ENCODE results near the gene TFAM.

Gene TFAM

GRCh38 chr10:58431903-58432302 is 46.7 kb downstream of the TFAM start:
- DNase-seq (ENCODE audit: low read depth, low spot score), result no peak

GRCh38 chr10:58433066-58433465 is 47.9 kb downstream of the TFAM start:
- H3K4me3 ChIP-seq (ENCODE audit: low read length), result no peak overlapping the region
- no peak for DNase-seq (ENCODE audit: low read depth, low spot score)
- H3K4me1 ChIP-seq (ENCODE audit: control insufficient read depth, insufficient read depth, low read length), result no peaks in the 10 kb centered on the region
- H3K27me3 ChIP-seq (ENCODE audit: control insufficient read depth, insufficient read depth, low read length), result no peaks in the 10 kb centered on the region
- H3K27ac ChIP-seq (ENCODE audit: low read length), result no peak overlapping the region
- no peaks in the 10 kb centered on the region for H3K36me3 ChIP-seq (ENCODE audit: control insufficient read depth, insufficient read depth, low read length)
- no peaks in the 10 kb centered on the region for H3K9me3 ChIP-seq (ENCODE audit: control insufficient read depth, insufficient read depth, low read length)
- no CpG with 5 or more reads among the region's 2 CpGs for WGBS (ENCODE audit: insufficient coverage, insufficient read length)

More at GRCh38 chr10:58431903-58432302, 46.7 kb downstream of the TFAM start:
- Histone ChIP-seq H3K27me3 (ENCODE audit: control insufficient read depth, insufficient read depth, low read length) (no peaks in the 10 kb centered on the region), H3K27ac (ENCODE audit: low read length) (no peak overlapping the region), H3K36me3 (ENCODE audit: control insufficient read depth, insufficient read depth, low read length) (no peaks in the 10 kb centered on the region), H3K9me3 (ENCODE audit: control insufficient read depth, insufficient read depth, low read length) (no peaks in the 10 kb centered on the region), H3K4me3 (ENCODE audit: low read length) (no peak overlapping the region), H3K4me1 (ENCODE audit: control insufficient read depth, insufficient read depth, low read length) (no peaks in the 10 kb centered on the region)
- WGBS (ENCODE audit: insufficient coverage, insufficient read length), result no CpG with 5 or more reads among the region's 2 CpGs

GRCh38 chr10:58433571-58433970 is 48.4 kb downstream of the TFAM start:
- WGBS (ENCODE audit: insufficient coverage, insufficient read length), result 100% methylated on average over 1 of the region's 5 CpGs
- Histone ChIP-seq H3K4me1 (ENCODE audit: control insufficient read depth, insufficient read depth, low read length) (no peaks in the 10 kb centered on the region), H3K4me3 (ENCODE audit: low read length) (no peak overlapping the region), H3K27ac (ENCODE audit: low read length) (no peak overlapping the region), H3K9me3 (ENCODE audit: control insufficient read depth, insufficient read depth, low read length) (no peaks in the 10 kb centered on the region), H3K36me3 (ENCODE audit: control insufficient read depth, insufficient read depth, low read length) (no peaks in the 10 kb centered on the region), H3K27me3 (ENCODE audit: control insufficient read depth, insufficient read depth, low read length) (no peaks in the 10 kb centered on the region)
- DNase-seq (ENCODE audit: low read depth, low spot score), result no peak

GRCh38 chr10:58435297-58435985 is 50.2 kb downstream of the TFAM start:
- Histone ChIP-seq H3K27ac (ENCODE audit: low read length) (no peak overlapping the region), H3K9me3 (ENCODE audit: control insufficient read depth, insufficient read depth, low read length) (no peaks in the 10 kb centered on the region), H3K4me3 (ENCODE audit: low read length) (no peak overlapping the region), H3K36me3 (ENCODE audit: control insufficient read depth, insufficient read depth, low read length) (no peaks in the 10 kb centered on the region), H3K4me1 (ENCODE audit: control insufficient read depth, insufficient read depth, low read length) (no peaks in the 10 kb centered on the region), H3K27me3 (ENCODE audit: control insufficient read depth, insufficient read depth, low read length) (no peaks in the 10 kb centered on the region)
- no peak for DNase-seq (ENCODE audit: low read depth, low spot score)
- WGBS (ENCODE audit: insufficient coverage, insufficient read length), result no CpG with 5 or more reads among the region's 2 CpGs

- Histone ChIP-seq H3K36me3 (ENCODE audit: control insufficient read depth, insufficient read depth, low read length) (no peaks in the 10 kb centered on the region), H3K27ac (ENCODE audit: low read length) (no peak overlapping the region), H3K4me1 (ENCODE audit: control insufficient read depth, insufficient read depth, low read length) (no peaks in the 10 kb centered on the region), H3K9me3 (ENCODE audit: control insufficient read depth, insufficient read depth, low read length) (no peaks in the 10 kb centered on the region), H3K27me3 (ENCODE audit: control insufficient read depth, insufficient read depth, low read length) (no peaks in the 10 kb centered on the region), H3K4me3 (ENCODE audit: low read length) (no peak overlapping the region)
- DNase-seq (ENCODE audit: low read depth, low spot score), result no peak
- WGBS (ENCODE audit: insufficient coverage, insufficient read length), result no CpG with 5 or more reads among the region's 4 CpGs
Observed at GRCh38 chr10:58436071-58436470, 50.9 kb downstream of the TFAM start.

GRCh38 chr10:58438340-58438871 is 53.2 kb downstream of the TFAM start:
- no peaks in the 10 kb centered on the region for H3K27me3 ChIP-seq (ENCODE audit: control insufficient read depth, insufficient read depth, low read length)
- no peak overlapping the region for H3K27ac ChIP-seq (ENCODE audit: low read length)
- no peak for DNase-seq (ENCODE audit: low read depth, low spot score)

GRCh38 chr10:58438986-58439385 is 53.8 kb downstream of the TFAM start:
- no CpG with 5 or more reads among the region's 1 CpG for WGBS (ENCODE audit: insufficient coverage, insufficient read length)
- H3K36me3 ChIP-seq (ENCODE audit: control insufficient read depth, insufficient read depth, low read length), result no peaks in the 10 kb centered on the region
- H3K4me1 ChIP-seq (ENCODE audit: control insufficient read depth, insufficient read depth, low read length), result no peaks in the 10 kb centered on the region
- no peak overlapping the region for H3K27ac ChIP-seq (ENCODE audit: low read length)
- H3K27me3 ChIP-seq (ENCODE audit: control insufficient read depth, insufficient read depth, low read length), result no peaks in the 10 kb centered on the region
- no peaks in the 10 kb centered on the region for H3K9me3 ChIP-seq (ENCODE audit: control insufficient read depth, insufficient read depth, low read length)
- H3K4me3 ChIP-seq (ENCODE audit: low read length), result no peak overlapping the region
- no peak for DNase-seq (ENCODE audit: low read depth, low spot score)

More at GRCh38 chr10:58438340-58438871, 53.2 kb downstream of the TFAM start:
- H3K4me3 ChIP-seq (ENCODE audit: low read length), result no peak overlapping the region
- no peaks in the 10 kb centered on the region for H3K4me1 ChIP-seq (ENCODE audit: control insufficient read depth, insufficient read depth, low read length)
- no peaks in the 10 kb centered on the region for H3K9me3 ChIP-seq (ENCODE audit: control insufficient read depth, insufficient read depth, low read length)
- WGBS (ENCODE audit: insufficient coverage, insufficient read length), result no CpG with 5 or more reads among the region's 3 CpGs
- H3K36me3 ChIP-seq (ENCODE audit: control insufficient read depth, insufficient read depth, low read length), result no peaks in the 10 kb centered on the region

GRCh38 chr10:58439632-58440364 is 54.6 kb downstream of the TFAM start:
- H3K36me3 ChIP-seq (ENCODE audit: control insufficient read depth, insufficient read depth, low read length), result no peaks in the 10 kb centered on the region
- H3K4me3 ChIP-seq (ENCODE audit: low read length), result no peak overlapping the region
- no peaks in the 10 kb centered on the region for H3K27me3 ChIP-seq (ENCODE audit: control insufficient read depth, insufficient read depth, low read length)
- DNase-seq (ENCODE audit: low read depth, low spot score), result no peak
- no peaks in the 10 kb centered on the region for H3K9me3 ChIP-seq (ENCODE audit: control insufficient read depth, insufficient read depth, low read length)
- no peak overlapping the region for H3K27ac ChIP-seq (ENCODE audit: low read length)
- no peaks in the 10 kb centered on the region for H3K4me1 ChIP-seq (ENCODE audit: control insufficient read depth, insufficient read depth, low read length)
- WGBS (ENCODE audit: insufficient coverage, insufficient read length), result no CpG with 5 or more reads among the region's 5 CpGs

- H3K4me1 ChIP-seq (ENCODE audit: control insufficient read depth, insufficient read depth, low read length), result no peaks in the 10 kb centered on the region
- no peak overlapping the region for H3K4me3 ChIP-seq (ENCODE audit: low read length)
- H3K27me3 ChIP-seq (ENCODE audit: control insufficient read depth, insufficient read depth, low read length), result no peaks in the 10 kb centered on the region
- no peak overlapping the region for H3K27ac ChIP-seq (ENCODE audit: low read length)
- no peaks in the 10 kb centered on the region for H3K36me3 ChIP-seq (ENCODE audit: control insufficient read depth, insufficient read depth, low read length)
- no peak for DNase-seq (ENCODE audit: low read depth, low spot score)
- no peaks in the 10 kb centered on the region for H3K9me3 ChIP-seq (ENCODE audit: control insufficient read depth, insufficient read depth, low read length)
- WGBS (ENCODE audit: insufficient coverage, insufficient read length), result no CpG with 5 or more reads among the region's 1 CpG
Observed at GRCh38 chr10:58440484-58440883, 55.3 kb downstream of the TFAM start.

- no peaks in the 10 kb centered on the region for H3K27me3 ChIP-seq (ENCODE audit: control insufficient read depth, insufficient read depth, low read length)
- no peak overlapping the region for H3K4me3 ChIP-seq (ENCODE audit: low read length)
- WGBS (ENCODE audit: insufficient coverage, insufficient read length), result no CpG with 5 or more reads among the region's 3 CpGs
- H3K27ac ChIP-seq (ENCODE audit: low read length), result no peak overlapping the region
- no peak for DNase-seq (ENCODE audit: low read depth, low spot score)
- H3K9me3 ChIP-seq (ENCODE audit: control insufficient read depth, insufficient read depth, low read length), result no peaks in the 10 kb centered on the region
- no peaks in the 10 kb centered on the region for H3K36me3 ChIP-seq (ENCODE audit: control insufficient read depth, insufficient read depth, low read length)
- H3K4me1 ChIP-seq (ENCODE audit: control insufficient read depth, insufficient read depth, low read length), result no peaks in the 10 kb centered on the region
Observed at GRCh38 chr10:58444321-58444720, 59.1 kb downstream of the TFAM start.

All from iPS DF 6.9 (cell line).